Right atrium auricular region (tissue), 2 donors: Measurements from ENCODE around the gene SLC44A2. TPM values are rescaled to one million over a fixed set of nuclear protein-coding genes. Genes with fewer than 3 reads are reported as not detected.

ENCODE experiments used
- DNase-seq: peaks from one replicate; pipeline ENCODE4 v3.0.0-alpha.2; 2019; ENCODE audit warnings: low spot score
- H3K27ac ChIP-seq, 2 donors: fragments of 200-600 bp; sonication (generic); 1 replicate in 1 of 2; 2 replicates in 1 of 2; pipeline ENCODE4 v1.5.1; 2016 to 2019
- H3K27me3 ChIP-seq, 2 donors: fragments of 200-600 bp; sonication (generic); one replicate each; pipeline versions ENCODE4 v1.5.1 to v1.6.0; 2017 to 2019
- H3K36me3 ChIP-seq: fragments of 200-600 bp; sonication (generic); one replicate; pipeline ENCODE4 v1.5.1; 2016
- H3K4me1 ChIP-seq, 2 donors: fragments of 200-600 bp; sonication (generic); one replicate each; pipeline versions ENCODE4 v1.5.1 to v1.6.0; 2017 to 2019
- H3K4me3 ChIP-seq, 2 donors: fragments of 200-600 bp; sonication (generic); 1 replicate in 1 of 2; 2 replicates in 1 of 2; pipeline ENCODE4 v1.5.1; 2017 to 2019; ENCODE audit warnings: mild to moderate bottlenecking in 1 of 2, moderate library complexity in 1 of 2
- H3K9me3 ChIP-seq, 2 donors: fragments of 200-600 bp; sonication (generic); one replicate each; pipeline ENCODE4 v1.5.1; 2019
- CTCF ChIP-seq, 2 donors: fragments of 200-600 bp; sonication (generic); IDR thresholded peaks; one replicate each; pipeline ENCODE4 v1.5.1; 2019; ENCODE audit warnings: antibody characterized with exemption in 2 of 2
- total RNA-seq, 2 donors: library from RNA; depleted of rRNA; stranded (reverse); fragments of >200 nt; gene quantifications; one replicate each; pipeline ENCODE4 v1.1.0, GENCODE V29; 2016

SLC44A2 gene
- total RNA-seq, 2 donors from 2014 or later, result 91.3 to 96.2 TPM

DNA sequence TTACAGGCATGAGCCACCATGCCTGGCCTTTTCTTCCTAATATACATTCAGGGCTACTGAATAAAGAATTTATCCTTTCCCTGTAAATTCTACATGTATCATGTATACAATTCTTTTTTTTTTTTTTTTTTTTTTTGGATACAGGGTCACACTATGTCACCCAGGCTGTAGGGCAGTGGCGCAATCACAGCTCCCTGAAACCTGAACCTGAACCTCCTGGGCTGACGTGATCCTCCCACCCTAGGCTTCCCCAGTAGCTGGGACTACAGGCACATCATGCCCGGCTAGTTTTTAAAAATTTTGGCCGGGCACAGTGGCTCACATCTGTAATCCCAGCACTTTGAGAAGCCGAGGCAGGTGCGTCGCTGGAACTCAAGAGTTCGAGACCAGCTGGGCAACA is 6.5 kb upstream of the SLC44A2 start:
- Histone ChIP-seq H3K4me1 (peaks cover 0 to 36% of the 10 kb centered on the region in 2 donors), H3K4me3 (no peak overlapping the region), H3K9me3 (no peaks in the 10 kb centered on the region), H3K27ac (no peak overlapping the region), H3K36me3 (no peaks in the 10 kb centered on the region), H3K27me3 (no peaks in the 10 kb centered on the region)
- no peak for TF ChIP-seq CTCF (IDR thresholded peaks at IDR 0.05)
- no peak for DNase-seq

DNA sequence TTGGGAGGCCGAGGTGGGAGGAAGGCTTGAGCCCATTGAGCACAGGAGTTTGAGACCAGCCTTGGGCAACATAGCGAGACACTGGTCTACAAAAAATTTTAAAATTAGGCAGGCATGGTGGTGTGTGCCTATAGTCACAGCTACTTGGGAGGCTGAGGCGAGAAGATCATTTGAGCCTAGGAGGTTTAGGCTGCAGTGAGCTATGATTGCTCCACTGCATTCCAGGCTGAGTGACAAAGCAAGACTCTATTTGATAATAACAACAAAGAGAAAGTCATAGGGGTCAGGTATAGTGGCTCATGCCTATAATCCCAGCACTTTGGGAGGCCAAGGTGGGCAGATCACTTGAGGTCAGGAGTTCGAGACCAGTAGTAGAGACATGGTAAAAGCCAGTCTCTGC is 4.6 kb upstream of the SLC44A2 start:
- Histone ChIP-seq H3K4me3 (no peak overlapping the region), H3K9me3 (no peaks in the 10 kb centered on the region), H3K27ac (no peak overlapping the region), H3K27me3 (no peaks in the 10 kb centered on the region), H3K4me1 (peaks cover 0 to 46% of the 10 kb centered on the region in 2 donors), H3K36me3 (no peaks in the 10 kb centered on the region)
- no peak for TF ChIP-seq CTCF (IDR thresholded peaks at IDR 0.05)
- DNase-seq, result no peak

GRCh38 chr19:10621966-10622365 is 3.4 kb upstream of the SLC44A2 start:
- H3K4me1 ChIP-seq, result peaks cover 0 to 37% of the 10 kb centered on the region in 2 donors
- DNase-seq, result no peak
- H3K9me3 ChIP-seq, result no peaks in the 10 kb centered on the region
- TF ChIP-seq CTCF (IDR thresholded peaks at IDR 0.05), result no peak
- H3K36me3 ChIP-seq, result no peaks in the 10 kb centered on the region
- no peaks in the 10 kb centered on the region for H3K27me3 ChIP-seq
- H3K4me3 ChIP-seq, result no peak overlapping the region
- H3K27ac ChIP-seq, result no peak overlapping the region

DNA sequence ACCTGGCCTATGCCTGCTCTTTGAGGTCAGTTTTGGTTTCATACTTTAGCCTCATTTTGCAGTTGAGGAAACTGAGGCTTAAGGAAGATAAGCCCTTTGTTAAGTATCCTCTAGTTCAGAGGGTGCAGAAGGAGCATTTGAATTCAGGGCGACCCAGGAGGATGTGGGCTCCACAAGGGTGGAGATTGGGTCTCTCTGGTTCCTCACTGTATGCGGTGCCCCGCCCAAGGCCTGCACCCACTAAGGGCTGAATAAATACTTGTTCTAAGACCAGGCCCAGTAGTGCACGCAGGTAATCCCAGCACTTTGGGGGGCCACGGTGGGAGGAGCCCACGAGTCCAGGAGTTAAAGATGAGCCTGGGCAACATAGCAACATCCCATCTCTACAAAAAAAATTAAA is 768 bp upstream of the SLC44A2 start:
- peak overlapping the region in 1 of 2 donors; percentile 64 for H3K4me3 ChIP-seq
- TF ChIP-seq CTCF (IDR thresholded peaks at IDR 0.05), result no peak
- peaks cover 18% of the 10 kb centered on the region for H3K36me3 ChIP-seq
- H3K9me3 ChIP-seq, result no peaks in the 10 kb centered on the region
- no peak overlapping the region for H3K27ac ChIP-seq
- DNase-seq, result no peak
- H3K4me1 ChIP-seq, result peaks cover 0 to 29% of the 10 kb centered on the region in 2 donors
- H3K27me3 ChIP-seq, result no peaks in the 10 kb centered on the region

- no peak for TF ChIP-seq CTCF (IDR thresholded peaks at IDR 0.05)
Observed at GRCh38 chr19:10625762-10626138, 397 bp downstream of the SLC44A2 start.

DNA sequence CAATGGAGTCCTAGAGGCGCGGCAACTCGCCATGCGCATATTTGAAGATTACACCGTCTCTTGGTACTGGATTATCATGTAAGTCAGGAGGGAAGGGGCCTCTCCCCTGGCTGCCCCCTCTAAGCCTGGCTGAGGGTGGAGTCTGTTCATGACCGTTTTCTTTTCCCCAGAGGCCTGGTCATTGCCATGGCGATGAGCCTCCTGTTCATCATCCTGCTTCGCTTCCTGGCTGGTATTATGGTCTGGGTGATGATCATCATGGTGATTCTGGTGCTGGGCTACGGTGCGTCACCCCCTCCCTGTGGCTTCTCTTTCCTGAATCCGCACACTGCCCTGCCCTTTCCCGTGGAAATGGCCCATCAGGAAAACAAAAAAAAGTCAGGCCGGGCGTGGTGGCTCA is 6.5 kb downstream of the SLC44A2 start:
- TF ChIP-seq CTCF (IDR thresholded peaks at IDR 0.05), result no peak
- no peaks in the 10 kb centered on the region for H3K9me3 ChIP-seq
- H3K36me3 ChIP-seq, result peaks cover 70% of the 10 kb centered on the region
- H3K4me1 ChIP-seq, result no peaks in the 10 kb centered on the region
- no peak overlapping the region for H3K4me3 ChIP-seq
- no peak overlapping the region for H3K27ac ChIP-seq
- H3K27me3 ChIP-seq, result no peaks in the 10 kb centered on the region
- DNase-seq, result no peak

More at GRCh38 chr19:10625762-10626138, 397 bp downstream of the SLC44A2 start:
- no peak for DNase-seq
- peaks cover 18% of the 10 kb centered on the region for H3K36me3 ChIP-seq
- peak overlapping the region; percentile 81 to 87 for H3K27ac ChIP-seq
- no peaks in the 10 kb centered on the region for H3K9me3 ChIP-seq
- H3K4me1 ChIP-seq, result peaks cover 0 to 29% of the 10 kb centered on the region in 2 donors
- peak overlapping the region; percentile 54 to 64 for H3K4me3 ChIP-seq
- H3K27me3 ChIP-seq, result no peaks in the 10 kb centered on the region
